ENCODE measurements around the gene DGKD.

DNA sequence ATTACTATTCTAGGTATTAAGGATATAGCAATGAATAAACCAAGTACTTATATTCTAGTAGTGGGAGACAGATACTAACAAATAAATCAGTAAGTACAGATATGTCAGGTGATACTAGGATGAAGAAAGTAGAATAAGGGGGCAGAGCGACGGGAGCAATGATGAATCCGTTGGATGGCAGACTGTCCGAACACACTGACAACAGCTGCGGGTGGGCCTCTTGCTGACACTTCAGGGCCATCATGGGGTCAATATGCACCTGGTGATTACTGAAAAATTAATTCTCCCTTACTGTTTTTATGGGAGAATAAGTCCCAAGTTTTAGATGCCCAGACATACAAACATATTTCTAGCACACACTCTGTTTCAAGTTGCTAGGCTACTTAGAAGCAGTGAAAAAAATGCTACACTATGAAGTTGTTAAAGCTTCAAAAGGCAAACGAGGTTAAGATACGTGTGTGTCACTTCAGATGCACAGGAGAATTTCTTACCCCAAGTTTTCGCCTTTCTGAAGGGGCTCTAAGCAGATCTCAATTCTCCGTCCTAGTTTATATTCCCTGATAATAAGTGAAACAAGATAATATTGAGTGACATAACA, 133.6 kb downstream of the DGKD start:
- TF ChIP-seq, protein P1, sequence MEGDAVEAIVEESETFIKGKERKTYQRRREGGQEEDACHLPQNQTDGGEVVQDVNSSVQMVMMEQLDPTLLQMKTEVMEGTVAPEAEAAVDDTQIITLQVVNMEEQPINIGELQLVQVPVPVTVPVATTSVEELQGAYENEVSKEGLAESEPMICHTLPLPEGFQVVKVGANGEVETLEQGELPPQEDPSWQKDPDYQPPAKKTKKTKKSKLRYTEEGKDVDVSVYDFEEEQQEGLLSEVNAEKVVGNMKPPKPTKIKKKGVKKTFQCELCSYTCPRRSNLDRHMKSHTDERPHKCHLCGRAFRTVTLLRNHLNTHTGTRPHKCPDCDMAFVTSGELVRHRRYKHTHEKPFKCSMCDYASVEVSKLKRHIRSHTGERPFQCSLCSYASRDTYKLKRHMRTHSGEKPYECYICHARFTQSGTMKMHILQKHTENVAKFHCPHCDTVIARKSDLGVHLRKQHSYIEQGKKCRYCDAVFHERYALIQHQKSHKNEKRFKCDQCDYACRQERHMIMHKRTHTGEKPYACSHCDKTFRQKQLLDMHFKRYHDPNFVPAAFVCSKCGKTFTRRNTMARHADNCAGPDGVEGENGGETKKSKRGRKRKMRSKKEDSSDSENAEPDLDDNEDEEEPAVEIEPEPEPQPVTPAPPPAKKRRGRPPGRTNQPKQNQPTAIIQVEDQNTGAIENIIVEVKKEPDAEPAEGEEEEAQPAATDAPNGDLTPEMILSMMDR (IDR thresholded peaks at IDR 0.05), result no peak
- TF ChIP-seq POLR2AphosphoS5 (IDR thresholded peaks at IDR 0.05), result no peak
